Measurements from ENCODE around the gene GRIK5.
A peak's percentile ranks its signal among the peaks of the same experiment; 100 is the strongest.

The GRIK5 gene, protein sequence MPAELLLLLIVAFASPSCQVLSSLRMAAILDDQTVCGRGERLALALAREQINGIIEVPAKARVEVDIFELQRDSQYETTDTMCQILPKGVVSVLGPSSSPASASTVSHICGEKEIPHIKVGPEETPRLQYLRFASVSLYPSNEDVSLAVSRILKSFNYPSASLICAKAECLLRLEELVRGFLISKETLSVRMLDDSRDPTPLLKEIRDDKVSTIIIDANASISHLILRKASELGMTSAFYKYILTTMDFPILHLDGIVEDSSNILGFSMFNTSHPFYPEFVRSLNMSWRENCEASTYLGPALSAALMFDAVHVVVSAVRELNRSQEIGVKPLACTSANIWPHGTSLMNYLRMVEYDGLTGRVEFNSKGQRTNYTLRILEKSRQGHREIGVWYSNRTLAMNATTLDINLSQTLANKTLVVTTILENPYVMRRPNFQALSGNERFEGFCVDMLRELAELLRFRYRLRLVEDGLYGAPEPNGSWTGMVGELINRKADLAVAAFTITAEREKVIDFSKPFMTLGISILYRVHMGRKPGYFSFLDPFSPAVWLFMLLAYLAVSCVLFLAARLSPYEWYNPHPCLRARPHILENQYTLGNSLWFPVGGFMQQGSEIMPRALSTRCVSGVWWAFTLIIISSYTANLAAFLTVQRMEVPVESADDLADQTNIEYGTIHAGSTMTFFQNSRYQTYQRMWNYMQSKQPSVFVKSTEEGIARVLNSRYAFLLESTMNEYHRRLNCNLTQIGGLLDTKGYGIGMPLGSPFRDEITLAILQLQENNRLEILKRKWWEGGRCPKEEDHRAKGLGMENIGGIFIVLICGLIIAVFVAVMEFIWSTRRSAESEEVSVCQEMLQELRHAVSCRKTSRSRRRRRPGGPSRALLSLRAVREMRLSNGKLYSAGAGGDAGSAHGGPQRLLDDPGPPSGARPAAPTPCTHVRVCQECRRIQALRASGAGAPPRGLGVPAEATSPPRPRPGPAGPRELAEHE

DNA sequence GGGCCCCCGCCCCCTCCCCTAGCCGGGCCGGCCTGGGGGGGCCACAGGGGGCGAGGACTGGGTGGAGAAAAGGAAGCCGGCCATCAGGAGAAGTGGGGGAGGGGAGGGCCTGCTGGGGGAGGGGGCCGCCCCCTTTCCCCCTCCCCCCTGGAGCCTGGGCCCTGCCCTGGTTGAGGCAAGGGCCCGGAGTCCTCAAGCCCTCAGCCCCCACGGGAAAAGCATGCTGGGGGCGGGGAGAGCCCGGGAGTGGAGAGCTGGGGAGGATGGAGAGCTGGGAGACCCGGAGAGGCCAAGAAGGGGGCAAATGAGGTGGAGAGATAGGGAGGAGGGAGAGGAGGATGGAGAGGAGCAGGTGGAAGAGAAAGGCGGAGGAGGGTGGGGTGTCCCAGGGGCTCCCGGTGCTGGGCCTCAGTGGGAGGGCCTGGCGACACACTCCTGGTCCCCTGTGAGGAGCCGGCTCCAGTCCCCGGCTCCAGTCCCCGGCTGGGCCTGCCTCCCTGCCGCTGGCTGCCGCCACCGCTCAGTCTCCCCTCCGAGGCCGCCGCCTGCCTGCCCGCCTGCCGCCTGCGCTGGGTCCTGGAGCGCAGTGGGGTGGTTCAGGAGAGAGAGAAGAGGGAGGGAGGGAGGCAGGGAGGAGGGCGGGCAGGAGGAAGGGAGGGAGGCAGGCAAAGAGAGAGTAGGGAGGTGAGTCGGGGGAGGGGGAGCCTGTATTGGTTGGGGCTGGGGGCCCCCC lies at the start of gene GRIK5:
GRIK5 (minus strand) TSS at position 588 of the 733 bp plus-strand sequence. CDS start 4,436 bp downstream, outside the sequence.
- no peak for DNase-seq (ENCODE audit: low read depth)
- TF ChIP-seq, protein P1, sequence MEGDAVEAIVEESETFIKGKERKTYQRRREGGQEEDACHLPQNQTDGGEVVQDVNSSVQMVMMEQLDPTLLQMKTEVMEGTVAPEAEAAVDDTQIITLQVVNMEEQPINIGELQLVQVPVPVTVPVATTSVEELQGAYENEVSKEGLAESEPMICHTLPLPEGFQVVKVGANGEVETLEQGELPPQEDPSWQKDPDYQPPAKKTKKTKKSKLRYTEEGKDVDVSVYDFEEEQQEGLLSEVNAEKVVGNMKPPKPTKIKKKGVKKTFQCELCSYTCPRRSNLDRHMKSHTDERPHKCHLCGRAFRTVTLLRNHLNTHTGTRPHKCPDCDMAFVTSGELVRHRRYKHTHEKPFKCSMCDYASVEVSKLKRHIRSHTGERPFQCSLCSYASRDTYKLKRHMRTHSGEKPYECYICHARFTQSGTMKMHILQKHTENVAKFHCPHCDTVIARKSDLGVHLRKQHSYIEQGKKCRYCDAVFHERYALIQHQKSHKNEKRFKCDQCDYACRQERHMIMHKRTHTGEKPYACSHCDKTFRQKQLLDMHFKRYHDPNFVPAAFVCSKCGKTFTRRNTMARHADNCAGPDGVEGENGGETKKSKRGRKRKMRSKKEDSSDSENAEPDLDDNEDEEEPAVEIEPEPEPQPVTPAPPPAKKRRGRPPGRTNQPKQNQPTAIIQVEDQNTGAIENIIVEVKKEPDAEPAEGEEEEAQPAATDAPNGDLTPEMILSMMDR (IDR thresholded peaks at IDR 0.05; ENCODE audit: low read depth, low read length, missing control alignments) = no peak
- no peak within 1 kb of the TSS for H3K4me3 ChIP-seq (ENCODE audit: low read depth, low read length)

DNA sequence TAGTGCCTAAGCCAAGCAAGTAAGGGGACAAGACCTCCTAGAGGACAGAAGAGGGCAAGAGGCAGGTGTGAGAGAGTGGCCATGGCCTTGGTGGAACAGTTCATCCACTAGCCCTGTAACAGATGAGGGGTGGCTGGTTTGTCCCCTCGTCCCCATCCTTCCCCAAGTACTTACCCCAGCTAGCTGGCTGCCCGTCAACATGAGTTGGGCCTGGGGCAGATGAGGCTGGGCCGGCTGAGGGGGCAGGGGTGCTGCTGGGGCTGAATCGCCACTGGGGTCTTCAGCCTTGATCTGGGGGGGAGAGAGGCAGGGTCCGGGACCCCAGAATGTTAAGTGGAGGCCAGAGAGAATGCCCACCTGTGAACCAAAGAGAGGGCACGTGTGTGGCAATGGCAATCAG lies 47.1 kb upstream of the GRIK5 start:
- H3K4me3 ChIP-seq (ENCODE audit: low read depth, low read length) = no peak overlapping the region
- TF ChIP-seq, protein P1 (IDR thresholded peaks at IDR 0.05; ENCODE audit: low read depth, low read length, missing control alignments) = no peak
- DNase-seq (ENCODE audit: low read depth) = no peak

DNA sequence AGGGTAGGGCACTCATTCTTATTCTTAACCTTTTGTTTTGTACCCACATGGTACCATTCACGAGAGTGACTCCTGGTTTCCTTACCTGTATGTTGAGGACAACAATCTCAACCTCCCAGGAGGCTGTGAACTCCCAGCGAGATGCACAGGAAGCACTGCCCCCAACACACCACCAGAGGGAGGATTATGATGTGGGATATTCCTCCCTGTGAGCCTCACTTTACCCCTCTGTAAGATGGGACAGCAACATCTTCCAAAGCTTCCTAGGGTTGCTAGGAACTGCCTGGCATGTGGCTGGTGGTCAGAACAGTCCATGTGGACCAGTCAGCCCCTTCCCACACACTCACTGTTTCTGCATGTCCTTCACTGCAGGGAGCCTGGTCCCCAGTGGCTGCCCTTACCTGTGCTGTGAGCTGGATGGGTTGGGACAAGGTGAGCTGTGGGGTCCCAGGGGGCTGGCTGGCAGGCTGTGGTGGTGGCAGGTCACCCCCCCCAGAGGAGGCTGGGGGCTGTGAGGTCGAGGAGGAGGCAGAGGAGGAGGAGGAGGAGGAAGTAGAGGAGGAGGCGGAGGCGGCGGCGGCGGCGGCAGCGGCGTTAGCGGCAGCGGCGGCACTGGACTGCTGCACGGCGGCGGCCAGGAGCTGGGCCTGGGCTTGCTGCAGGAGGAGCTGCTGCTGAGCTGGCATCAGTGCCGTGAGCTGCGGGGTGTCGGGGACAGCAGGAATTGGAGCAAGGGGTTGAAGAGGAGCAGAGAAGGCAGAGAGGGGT lies 46.5 kb upstream of the GRIK5 start:
- DNase-seq (ENCODE audit: low read depth) = no peak
- H3K4me3 ChIP-seq (ENCODE audit: low read depth, low read length) = no peak overlapping the region
- TF ChIP-seq, protein P1 (IDR thresholded peaks at IDR 0.05; ENCODE audit: low read depth, low read length, missing control alignments) = peak; percentile 65

DNA sequence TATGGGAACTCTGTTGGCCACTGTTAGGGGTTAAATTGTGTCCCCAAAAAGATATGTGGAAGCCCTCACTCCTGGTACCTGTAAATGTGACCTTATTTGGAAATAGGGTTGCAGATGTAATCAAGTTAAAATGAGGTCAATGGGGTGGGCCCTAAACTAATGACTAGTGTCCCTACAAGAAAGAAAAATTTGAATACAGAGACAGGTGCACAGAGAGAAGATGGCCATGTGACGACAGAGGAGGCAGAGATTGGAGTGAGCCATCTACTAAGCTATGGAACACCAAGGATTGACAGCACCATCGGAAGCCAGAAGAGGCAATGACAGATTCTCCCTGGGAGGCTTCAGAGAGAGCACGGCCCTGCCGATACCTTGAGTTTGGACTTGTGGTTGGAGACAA lies 45.7 kb upstream of the GRIK5 start:
- TF ChIP-seq, protein P1 (IDR thresholded peaks at IDR 0.05; ENCODE audit: low read depth, low read length, missing control alignments) = no peak
- no peak for DNase-seq (ENCODE audit: low read depth)
- no peak overlapping the region for H3K4me3 ChIP-seq (ENCODE audit: low read depth, low read length)

DNA sequence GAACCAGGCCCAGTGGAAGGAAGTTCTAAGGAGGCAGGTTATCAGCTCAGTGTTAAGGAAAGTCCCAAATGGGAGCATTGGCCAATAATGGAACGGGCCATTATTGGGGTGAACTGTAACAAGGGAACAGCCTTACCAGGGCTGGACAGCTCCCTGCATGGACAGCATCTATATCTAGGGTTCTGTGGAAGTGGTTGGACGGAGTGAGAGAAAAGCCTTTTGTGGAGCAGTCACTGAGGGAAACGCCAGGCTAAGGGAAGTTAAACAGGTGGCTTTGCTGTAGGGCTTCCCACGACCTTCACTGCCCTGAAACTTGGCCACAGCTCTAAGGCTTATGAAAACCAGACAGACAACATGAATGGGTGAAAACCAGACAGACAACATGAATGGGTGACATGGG lies 45.2 kb upstream of the GRIK5 start:
- H3K4me3 ChIP-seq (ENCODE audit: low read depth, low read length) = no peak overlapping the region
- no peak for DNase-seq (ENCODE audit: low read depth)
- TF ChIP-seq, protein P1 (IDR thresholded peaks at IDR 0.05; ENCODE audit: low read depth, low read length, missing control alignments) = no peak

DNA sequence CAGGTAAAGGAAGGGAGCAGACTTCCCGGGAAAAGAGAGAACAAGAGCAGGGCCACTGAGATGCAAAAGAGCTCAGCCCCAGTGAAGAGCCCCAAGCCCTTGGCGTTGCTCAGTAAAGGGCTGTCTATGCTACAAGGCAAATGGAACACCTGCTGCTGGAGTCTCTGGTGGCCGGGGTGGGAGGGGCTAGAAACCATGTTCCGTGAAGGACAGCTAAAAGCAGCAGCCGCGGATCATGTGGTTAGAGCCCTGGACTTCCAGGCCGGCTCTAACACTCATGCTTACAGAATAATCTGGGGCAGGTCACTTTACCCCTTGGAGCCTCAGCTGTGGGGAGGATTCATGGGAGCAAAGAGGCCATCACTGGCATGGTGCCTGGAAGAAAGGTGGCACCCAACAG lies 44.4 kb upstream of the GRIK5 start:
- no peak overlapping the region for H3K4me3 ChIP-seq (ENCODE audit: low read depth, low read length)
- TF ChIP-seq, protein P1 (IDR thresholded peaks at IDR 0.05; ENCODE audit: low read depth, low read length, missing control alignments) = no peak
- DNase-seq (ENCODE audit: low read depth) = no peak

Measured in GM12864 (cell line).